Fibroblast of the aortic adventitia (primary cell): ENCODE measurements around the gene FAM83E. TPM values are rescaled to one million over a fixed set of nuclear protein-coding genes. Genes with fewer than 3 reads are reported as not detected.
A peak's percentile ranks its signal among the peaks of the same experiment; 100 is the strongest.

ENCODE experiments used
- DNase-seq: peaks from one replicate; pipeline ENCODE4 v3.0.0-alpha.2; 2010; ENCODE audit warnings: low read depth
- H3K4me3 ChIP-seq: 2 replicates; pipeline ENCODE4 v1.5.1; 2011; ENCODE audit warnings: low read depth, mild to moderate bottlenecking, control low read depth, low read length, moderate library complexity
- total RNA-seq: library from RNA; depleted of rRNA; stranded (reverse); fragments of >200 nt; gene quantifications from 2 replicates; pipeline ENCODE4 v1.2.3, GENCODE V29; 2012; ENCODE audit warnings: low replicate concordance
- TF ChIP-seq, protein P1 (sequence below): IDR thresholded peaks from 2 replicates; pipeline ENCODE4 v1.5.1; 2011; ENCODE audit warnings: mild to moderate bottlenecking, low read length, control low read depth, inconsistent platforms; ENCODE audit not compliant: insufficient read depth

Gene FAM83E
- total RNA-seq, 1 donor, result 0.18 TPM

DNA sequence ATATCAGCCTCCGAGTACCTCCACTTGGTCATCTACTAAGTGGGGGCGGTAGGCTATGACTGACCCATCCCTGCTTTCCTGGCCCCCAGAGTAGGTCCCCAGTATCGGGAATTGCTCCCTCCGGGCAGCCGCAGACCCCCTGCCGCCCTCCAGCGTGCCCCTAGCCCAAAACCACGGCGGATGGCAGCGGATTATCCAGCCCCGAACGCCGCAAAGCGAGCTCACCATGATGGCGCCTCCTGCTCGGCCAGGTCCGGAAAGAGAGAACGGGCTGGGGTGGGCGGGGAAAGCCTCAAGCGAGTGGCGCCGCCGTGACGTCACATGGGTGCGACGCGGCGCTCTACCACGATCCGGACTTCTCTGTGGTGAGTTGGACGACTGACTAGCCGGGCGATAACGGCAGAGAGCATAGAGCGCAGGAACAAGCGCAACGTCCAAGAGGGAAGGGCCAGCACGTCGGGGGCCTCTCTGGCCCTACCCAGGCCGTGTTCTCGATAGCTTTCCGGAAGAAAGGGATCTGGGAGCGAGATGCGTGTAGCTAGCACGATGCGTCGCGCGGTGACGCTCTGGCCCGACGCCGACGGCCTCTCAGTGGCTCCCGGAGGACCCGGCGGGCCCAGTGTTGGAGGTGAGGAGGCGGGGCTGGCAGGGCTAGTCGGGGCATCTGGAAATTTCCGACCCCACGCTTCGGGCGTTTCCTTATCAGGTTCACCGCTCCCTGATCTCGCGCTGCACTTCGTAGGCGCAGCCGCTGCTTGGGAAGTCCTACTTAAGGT is 4.2 kb upstream of the FAM83E start, which contains the start of the genes RPL18 and SPHK2:
RPL18 (minus strand) TSS at position 263 of the 776 bp plus-strand sequence; CDS start at position 228, 35 bp downstream.
SPHK2 (plus strand) TSS at position 591 of the 776 bp plus-strand sequence. CDS start 1,009 bp downstream, outside the sequence.
- H3K4me3 ChIP-seq, result peak within 1 kb of the TSS; percentile 79
- TF ChIP-seq, protein P1, sequence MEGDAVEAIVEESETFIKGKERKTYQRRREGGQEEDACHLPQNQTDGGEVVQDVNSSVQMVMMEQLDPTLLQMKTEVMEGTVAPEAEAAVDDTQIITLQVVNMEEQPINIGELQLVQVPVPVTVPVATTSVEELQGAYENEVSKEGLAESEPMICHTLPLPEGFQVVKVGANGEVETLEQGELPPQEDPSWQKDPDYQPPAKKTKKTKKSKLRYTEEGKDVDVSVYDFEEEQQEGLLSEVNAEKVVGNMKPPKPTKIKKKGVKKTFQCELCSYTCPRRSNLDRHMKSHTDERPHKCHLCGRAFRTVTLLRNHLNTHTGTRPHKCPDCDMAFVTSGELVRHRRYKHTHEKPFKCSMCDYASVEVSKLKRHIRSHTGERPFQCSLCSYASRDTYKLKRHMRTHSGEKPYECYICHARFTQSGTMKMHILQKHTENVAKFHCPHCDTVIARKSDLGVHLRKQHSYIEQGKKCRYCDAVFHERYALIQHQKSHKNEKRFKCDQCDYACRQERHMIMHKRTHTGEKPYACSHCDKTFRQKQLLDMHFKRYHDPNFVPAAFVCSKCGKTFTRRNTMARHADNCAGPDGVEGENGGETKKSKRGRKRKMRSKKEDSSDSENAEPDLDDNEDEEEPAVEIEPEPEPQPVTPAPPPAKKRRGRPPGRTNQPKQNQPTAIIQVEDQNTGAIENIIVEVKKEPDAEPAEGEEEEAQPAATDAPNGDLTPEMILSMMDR, result no peak
- peak; percentile 100 for DNase-seq

DNA sequence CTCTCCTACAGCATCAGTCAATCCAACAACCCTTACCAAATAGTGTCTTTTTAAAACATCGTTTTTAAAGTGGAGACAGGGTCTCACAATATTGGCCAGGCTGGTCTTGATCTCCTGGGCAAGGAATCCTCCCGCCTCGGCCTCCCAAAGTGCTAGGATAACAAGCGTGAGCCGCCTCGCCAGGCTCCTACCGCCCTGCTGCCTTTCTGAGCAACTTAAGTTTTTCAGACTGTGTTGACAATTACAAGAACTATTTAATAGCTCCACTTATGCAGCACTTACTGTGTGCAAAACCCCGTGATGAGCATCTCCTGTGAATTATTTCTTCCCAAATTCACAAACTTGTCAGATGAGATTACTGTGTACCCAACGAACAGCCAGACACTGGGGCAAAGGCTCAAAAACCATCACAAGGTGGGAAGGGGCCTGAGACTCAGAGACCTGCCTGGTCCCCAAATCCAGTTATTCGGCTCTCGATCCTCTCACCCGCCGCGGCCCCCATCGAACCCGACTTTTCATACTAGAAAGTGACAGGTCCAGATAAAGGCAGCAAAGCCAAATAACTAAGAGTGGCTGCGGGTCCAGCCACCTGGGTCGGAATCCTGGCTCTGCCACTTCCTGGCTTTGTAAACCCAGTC is 3.5 kb upstream of the FAM83E start:
- peak overlapping the region; percentile 79 for H3K4me3 ChIP-seq
- no peak for DNase-seq
- TF ChIP-seq, protein P1, result no peak

DNA sequence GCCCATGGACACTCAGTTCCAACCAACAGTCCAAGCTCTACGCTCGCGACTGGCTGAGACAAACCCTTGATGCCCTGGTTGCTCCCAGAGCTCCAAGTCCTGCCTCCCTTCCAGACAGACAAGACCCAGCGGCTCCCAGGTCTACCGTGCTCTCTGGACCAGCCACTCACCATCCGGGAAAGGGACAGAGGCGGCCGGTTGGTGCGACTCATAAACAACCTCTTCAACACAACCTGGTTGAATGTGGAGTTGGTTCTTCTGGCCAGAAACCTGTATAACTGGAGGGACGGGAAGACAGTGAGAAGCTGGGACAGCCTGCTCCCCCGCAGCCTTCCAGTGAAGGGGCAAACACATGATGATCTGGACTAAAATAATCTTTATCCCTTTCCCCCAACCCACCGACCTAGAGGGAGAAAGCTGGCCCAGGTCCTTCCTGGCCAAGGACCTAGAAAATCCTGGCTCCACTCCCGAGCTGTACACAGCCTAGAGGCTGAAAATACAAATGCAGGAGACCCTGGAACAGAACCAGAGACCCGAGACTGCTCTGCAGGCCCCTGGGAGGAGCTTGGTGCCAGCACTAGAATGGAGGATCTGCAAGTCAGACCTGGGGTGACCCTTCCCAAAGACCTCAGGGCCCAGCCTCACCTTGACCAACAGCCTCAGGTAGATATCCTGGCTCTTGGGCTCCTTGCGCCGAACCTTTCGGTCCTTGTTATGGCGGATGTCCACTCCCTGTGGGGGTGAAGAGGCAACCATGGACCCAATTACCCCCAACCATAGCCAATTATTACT is 2.5 kb upstream of the FAM83E start:
- peak overlapping the region; percentile 79 for H3K4me3 ChIP-seq
- TF ChIP-seq, protein P1, result peak; percentile 37
- DNase-seq, result peak; percentile 60

DNA sequence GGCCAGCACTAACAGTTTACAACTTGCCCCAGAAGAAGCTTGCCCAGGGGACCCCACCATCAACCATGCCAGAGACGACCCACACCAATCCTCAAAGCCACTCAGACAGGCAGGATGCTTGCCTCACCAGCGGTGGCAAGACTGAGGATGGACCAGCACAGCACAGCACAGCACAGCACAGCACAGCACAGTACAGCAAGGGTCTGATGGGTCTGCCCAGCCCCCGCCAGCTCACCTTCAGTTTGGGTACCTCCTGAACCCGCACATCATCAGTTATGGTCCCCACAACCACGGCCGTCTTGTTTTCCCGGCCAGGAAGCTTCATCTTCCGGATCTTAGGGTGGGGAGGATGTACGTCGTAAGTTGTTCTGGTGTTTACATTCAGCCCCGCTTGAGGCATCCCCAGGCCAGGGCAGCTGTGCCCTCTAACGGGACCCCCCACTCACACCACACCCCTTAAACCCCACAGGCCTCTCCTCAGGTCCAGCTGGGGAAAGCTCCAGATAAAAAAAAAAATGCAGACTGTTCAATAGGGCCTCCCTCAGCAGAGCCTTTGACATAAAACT is 1.7 kb upstream of the FAM83E start:
- TF ChIP-seq, protein P1, result no peak
- DNase-seq, result no peak
- H3K4me3 ChIP-seq, result peak overlapping the region; percentile 79

DNA sequence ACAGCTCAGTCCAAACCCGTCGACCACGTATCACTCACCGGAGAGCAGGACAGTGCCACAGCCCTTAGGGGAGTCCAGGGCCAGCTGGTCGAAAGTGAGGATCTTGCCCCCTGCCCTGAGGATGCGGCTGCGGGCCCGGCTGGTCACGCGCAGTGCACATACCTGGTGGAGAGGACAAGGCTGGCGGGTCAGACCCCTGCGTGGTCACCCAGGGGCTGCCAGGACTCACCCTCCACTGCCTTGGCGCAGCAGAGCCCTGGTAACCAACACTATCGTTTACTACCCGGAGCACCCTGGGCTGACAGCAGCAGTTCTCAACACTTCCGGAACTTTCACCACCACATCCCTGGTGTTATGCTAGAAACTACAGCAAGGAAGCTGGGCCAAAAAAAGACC is 1.2 kb upstream of the FAM83E start:
- H3K4me3 ChIP-seq, result no peak overlapping the region
- TF ChIP-seq, protein P1, result no peak
- no peak for DNase-seq
